Activated B cell treated with CpG ODN at 0.5 μM for 24 hours (primary cell): ENCODE measurements around the gene TIMM22. TPM values are rescaled to one million over a fixed set of nuclear protein-coding genes. Genes with fewer than 3 reads are reported as not detected.

Experiments used
- ATAC-seq: fragments of 200-7000 bp; cut with Tn5 transposase; one replicate; pipeline ENCODE4 v1.10.0; 2021; ENCODE audit warnings: low read depth, mild to moderate bottlenecking, moderate library complexity
- CTCF ChIA-PET: fragments of 350-600 bp; sonication (Branson Sonifier 250); formaldehyde crosslinking; loops from one replicate; lab custom pipeline; 2021; ENCODE audit warnings: antibody characterized with exemption; lab: Charles Lee
- POLR2A ChIA-PET: fragments of 350-600 bp; sonication (Branson Sonifier 250); formaldehyde crosslinking; loops from one replicate; lab custom pipeline; 2021; ENCODE audit warnings: antibody characterized with exemption; lab: Charles Lee
- DNase-seq: peaks from one replicate; pipeline ENCODE4 v3.0.0; 2022
- H3K27ac Mint-ChIP-seq: one replicate; pipeline ENCODE4 v1.8.0; 2020; ENCODE audit warnings: mixed read lengths
- H3K27me3 Mint-ChIP-seq: one replicate; pipeline ENCODE4 v1.8.0; 2021; ENCODE audit warnings: mixed read lengths
- H3K36me3 Mint-ChIP-seq: one replicate; pipeline ENCODE4 v1.8.0; 2021; ENCODE audit warnings: low read depth, mixed read lengths
- H3K4me1 Mint-ChIP-seq: one replicate; pipeline ENCODE4 v1.8.0; 2021; ENCODE audit warnings: mixed read lengths
- H3K4me3 Mint-ChIP-seq: one replicate; pipeline ENCODE4 v1.8.0; 2020; ENCODE audit warnings: mild to moderate bottlenecking, mixed read lengths
- H3K9me3 Mint-ChIP-seq: one replicate; pipeline ENCODE4 v1.8.0; 2020; ENCODE audit warnings: mixed read lengths
- intact Hi-C: fragments of 100-400 bp; cut with micrococcal nuclease; formaldehyde crosslinking; loops from one replicate; pipeline ENCODE4 v1.15.1; 2024
- total RNA-seq: library from RNA; stranded (reverse); gene quantifications from 2 replicates; pipeline ENCODE4 v1.2.3, GENCODE V29; 2022
- TF ChIP-seq, protein P1 (sequence below): fragments of 200-600 bp; IDR thresholded peaks from one replicate; pipeline ENCODE4 v1.8.0; 2022; ENCODE audit warnings: antibody characterized with exemption, mild to moderate bottlenecking

The TIMM22 gene
- total RNA-seq, 1 donor from 2014 or later, result 11.1 TPM

DNA sequence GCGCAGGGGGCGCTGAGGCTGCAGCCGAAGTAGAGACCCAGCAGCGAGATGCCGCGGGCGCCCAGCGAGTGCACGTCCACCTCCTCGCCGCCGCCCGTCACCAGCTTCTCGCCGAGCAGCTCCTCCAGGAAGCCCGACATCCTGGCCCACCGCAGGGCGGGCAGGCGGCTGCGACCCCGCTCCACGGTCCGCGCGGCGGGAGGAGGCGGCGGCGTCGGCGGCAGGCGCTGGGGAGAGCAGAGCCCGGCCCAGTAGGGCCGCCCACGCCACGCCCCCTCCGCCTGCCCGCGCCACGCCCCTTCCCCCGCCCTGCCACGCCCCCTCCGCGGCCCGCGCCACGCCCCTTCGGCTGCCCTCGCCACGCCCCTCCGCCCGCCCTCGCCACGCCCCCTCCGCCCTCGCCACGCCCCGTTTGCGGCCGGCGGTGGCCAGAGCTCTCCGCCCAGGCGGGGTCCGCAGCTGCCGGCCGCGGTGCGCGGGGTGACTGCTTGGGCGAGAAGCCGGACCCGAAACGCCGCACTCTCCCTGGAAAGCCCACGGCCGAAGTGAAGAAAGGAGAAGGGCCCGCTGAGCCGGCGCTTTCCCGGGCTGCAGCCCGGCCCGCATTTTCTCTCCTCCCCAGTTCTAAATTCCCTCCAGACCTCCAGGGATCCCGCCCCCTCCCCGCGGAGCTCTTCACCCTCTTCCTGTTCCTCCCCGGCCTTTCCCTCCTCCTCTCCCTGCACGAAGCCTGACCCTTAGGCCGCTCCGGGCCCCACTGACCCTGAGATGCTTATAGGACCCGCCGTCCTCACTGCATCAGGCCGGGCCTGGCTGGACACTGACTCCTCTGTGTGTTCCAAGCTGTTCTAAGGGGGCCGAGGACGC lies 17.2 kb upstream of the TIMM22 start, which contains the start of gene NXN:
NXN (minus strand) TSS at position 238 of the 867 bp plus-strand sequence.
- Mint-ChIP-seq H3K36me3 (no peaks in the 10 kb centered on the region), H3K27ac (peak within 1 kb of the TSS; percentile 61), H3K27me3 (peaks cover 25% of the 10 kb centered on the region), H3K4me1 (peaks cover 19% of the 10 kb centered on the region), H3K4me3 (peak within 1 kb of the TSS; percentile 83), H3K9me3 (no peaks in the 10 kb centered on the region)
- TF ChIP-seq, protein P1, sequence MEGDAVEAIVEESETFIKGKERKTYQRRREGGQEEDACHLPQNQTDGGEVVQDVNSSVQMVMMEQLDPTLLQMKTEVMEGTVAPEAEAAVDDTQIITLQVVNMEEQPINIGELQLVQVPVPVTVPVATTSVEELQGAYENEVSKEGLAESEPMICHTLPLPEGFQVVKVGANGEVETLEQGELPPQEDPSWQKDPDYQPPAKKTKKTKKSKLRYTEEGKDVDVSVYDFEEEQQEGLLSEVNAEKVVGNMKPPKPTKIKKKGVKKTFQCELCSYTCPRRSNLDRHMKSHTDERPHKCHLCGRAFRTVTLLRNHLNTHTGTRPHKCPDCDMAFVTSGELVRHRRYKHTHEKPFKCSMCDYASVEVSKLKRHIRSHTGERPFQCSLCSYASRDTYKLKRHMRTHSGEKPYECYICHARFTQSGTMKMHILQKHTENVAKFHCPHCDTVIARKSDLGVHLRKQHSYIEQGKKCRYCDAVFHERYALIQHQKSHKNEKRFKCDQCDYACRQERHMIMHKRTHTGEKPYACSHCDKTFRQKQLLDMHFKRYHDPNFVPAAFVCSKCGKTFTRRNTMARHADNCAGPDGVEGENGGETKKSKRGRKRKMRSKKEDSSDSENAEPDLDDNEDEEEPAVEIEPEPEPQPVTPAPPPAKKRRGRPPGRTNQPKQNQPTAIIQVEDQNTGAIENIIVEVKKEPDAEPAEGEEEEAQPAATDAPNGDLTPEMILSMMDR, result no peak
- intact Hi-C loops, result loop anchor here (1.0 to 2.0 kb wide), 3 partner anchors 197 to 835 kb away; partner anchors contain the start of genes GEMIN4, GLOD4 and MRM3
- DNase-seq, result peak; percentile 93
- POLR2A ChIA-PET, result interaction anchor here (0.6 to 3.5 kb wide), 4 partner anchors 17 to 489 kb away, joined by 3 to 36 read pairs (median 4); partner anchors contain the start of gene TIMM22
- peak; percentile 87 for ATAC-seq
- CTCF ChIA-PET, result interaction anchor here (0.9 to 2.8 kb wide), 6 partner anchors 17 to 835 kb away, joined by 3 to 29 read pairs (median 12); partner anchors contain the start of gene TIMM22

DNA sequence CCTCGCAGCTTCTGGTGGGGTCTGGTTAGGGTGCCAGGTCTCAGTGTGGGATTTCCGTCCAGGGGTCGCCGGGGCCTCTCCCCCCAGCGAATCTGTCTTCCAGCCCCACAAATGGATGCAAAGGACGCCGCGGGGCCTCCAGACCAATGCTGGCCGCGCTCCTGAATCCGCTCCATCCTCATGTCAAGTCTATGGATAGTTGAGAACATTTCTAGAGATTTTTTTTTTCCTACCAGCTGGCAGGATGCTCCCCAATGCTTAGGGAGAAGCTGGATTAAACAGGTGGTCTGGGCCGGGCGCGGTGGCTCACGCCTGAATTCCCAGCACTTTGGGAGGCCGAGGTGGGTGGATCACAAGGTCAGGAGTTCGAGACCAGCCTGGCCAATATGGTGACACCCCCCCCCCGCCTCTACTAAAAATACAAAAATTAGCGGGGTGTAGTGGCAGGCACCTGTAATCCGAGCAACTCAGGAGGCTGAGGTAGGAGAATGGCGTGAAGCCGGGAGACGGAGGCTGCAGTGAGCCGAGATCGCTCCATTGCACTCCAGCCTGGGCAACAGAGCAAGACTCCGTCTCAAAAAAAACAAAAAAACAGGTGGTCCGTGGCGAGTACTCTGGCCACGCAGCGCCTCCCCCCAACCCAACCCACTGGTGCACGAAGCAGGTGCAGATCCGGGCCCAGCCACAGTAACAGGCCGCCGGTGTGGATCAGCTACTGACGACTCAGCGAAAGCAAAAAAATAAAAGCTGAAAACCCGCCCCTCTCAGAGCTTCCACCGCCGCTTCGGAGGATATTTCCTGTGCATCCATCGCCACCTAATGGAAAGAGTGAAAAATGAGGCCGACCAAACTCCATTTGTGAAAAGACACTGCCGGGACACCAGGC lies 16.3 kb upstream of the TIMM22 start:
- Mint-ChIP-seq H3K4me3 (peak overlapping the region; percentile 83), H3K27ac (peak overlapping the region; percentile 61), H3K36me3 (no peaks in the 10 kb centered on the region), H3K9me3 (no peaks in the 10 kb centered on the region), H3K27me3 (peaks cover 20% of the 10 kb centered on the region), H3K4me1 (peaks cover 19% of the 10 kb centered on the region)
- TF ChIP-seq, protein P1, result no peak
- DNase-seq (peak; percentile 43), ATAC-seq (peak; percentile 56)
- intact Hi-C loops, result loop anchor here (1.0 to 2.0 kb wide), 6 partner anchors 16 to 836 kb away; partner anchors contain the start of gene VPS53
- ChIA-PET CTCF (interaction anchor here (0.6 to 2.8 kb wide), 15 partner anchors 16 to 836 kb away, joined by 3 to 29 read pairs (median 4); partner anchors contain the start of genes GLOD4, MRM3 and TIMM22), POLR2A (interaction anchor here (0.6 to 3.5 kb wide), 8 partner anchors 16 to 568 kb away, joined by 3 to 36 read pairs (median 4); partner anchors contain the start of genes GLOD4, MRM3 and TIMM22)

DNA sequence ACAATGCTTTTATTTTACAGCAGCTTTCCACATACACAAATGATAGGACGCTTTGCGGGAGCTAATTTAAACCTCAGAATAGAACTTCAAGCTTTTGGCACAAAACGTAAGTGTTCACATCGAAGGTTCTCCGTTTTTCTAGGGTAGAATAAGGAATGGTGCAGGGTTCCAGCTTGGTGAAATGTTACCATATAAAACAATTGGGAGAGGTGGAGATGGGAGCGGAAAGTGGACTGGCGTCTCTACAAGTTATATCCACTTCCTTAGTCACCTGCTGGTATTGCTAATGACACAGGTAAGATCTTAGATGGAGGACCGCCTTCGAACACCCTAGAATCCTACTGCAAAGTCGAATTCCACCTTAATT lies 15.7 kb upstream of the TIMM22 start:
- Mint-ChIP-seq H3K27ac (peak overlapping the region; percentile 56), H3K27me3 (peaks cover 17% of the 10 kb centered on the region), H3K4me3 (peak overlapping the region; percentile 83), H3K4me1 (peaks cover 19% of the 10 kb centered on the region), H3K36me3 (no peaks in the 10 kb centered on the region), H3K9me3 (no peaks in the 10 kb centered on the region)
- no peak for DNase-seq
- CTCF ChIA-PET, result interaction anchor here (0.6 to 2.8 kb wide), 15 partner anchors 15 to 836 kb away, joined by 3 to 29 read pairs (median 4); partner anchors contain the start of genes GLOD4, MRM3 and TIMM22
- POLR2A ChIA-PET, result interaction anchor here (0.7 to 3.5 kb wide), 6 partner anchors 16 to 569 kb away, joined by 3 to 36 read pairs (median 4); partner anchors contain the start of genes GLOD4, MRM3 and TIMM22
- no peak for ATAC-seq
- TF ChIP-seq, protein P1, result no peak
- intact Hi-C loops, result loop anchor here (1.0 to 2.0 kb wide), 6 partner anchors 15 to 836 kb away; partner anchors contain the start of gene VPS53

- TF ChIP-seq, protein P1, result no peak
- ChIA-PET CTCF (no interaction called here), POLR2A (no interaction called here)
- no peak for ATAC-seq
- intact Hi-C loops, result no loop called here
- no peaks in the 10 kb centered on the region for H3K9me3 Mint-ChIP-seq
- no peak overlapping the region for H3K4me3 Mint-ChIP-seq
- no peaks in the 10 kb centered on the region for H3K36me3 Mint-ChIP-seq
- H3K4me1 Mint-ChIP-seq, result peaks cover 13% of the 10 kb centered on the region
- no peak overlapping the region for H3K27ac Mint-ChIP-seq
- DNase-seq, result no peak
- no peaks in the 10 kb centered on the region for H3K27me3 Mint-ChIP-seq
These were observed 13.0 kb upstream of the TIMM22 start for GRCh38 chr17:983921-984320.
